Neural progenitor cell (in vitro differentiated cells): Measurements from ENCODE around the gene CHRD.

Experiments
- EZH2 ChIP-seq: fragments of 200-600 bp; sonication (generic); IDR thresholded peaks from 2 replicates; pipeline ENCODE4 v1.6.1; 2017; ENCODE audit warnings: antibody characterized with exemption, mild to moderate bottlenecking, moderate library complexity
- TF ChIP-seq, protein P1 (sequence below): fragments of 200-600 bp; sonication (generic); IDR thresholded peaks from 2 replicates; pipeline ENCODE4 v1.5.1; 2017; ENCODE audit warnings: antibody characterized with exemption, mild to moderate bottlenecking

DNA sequence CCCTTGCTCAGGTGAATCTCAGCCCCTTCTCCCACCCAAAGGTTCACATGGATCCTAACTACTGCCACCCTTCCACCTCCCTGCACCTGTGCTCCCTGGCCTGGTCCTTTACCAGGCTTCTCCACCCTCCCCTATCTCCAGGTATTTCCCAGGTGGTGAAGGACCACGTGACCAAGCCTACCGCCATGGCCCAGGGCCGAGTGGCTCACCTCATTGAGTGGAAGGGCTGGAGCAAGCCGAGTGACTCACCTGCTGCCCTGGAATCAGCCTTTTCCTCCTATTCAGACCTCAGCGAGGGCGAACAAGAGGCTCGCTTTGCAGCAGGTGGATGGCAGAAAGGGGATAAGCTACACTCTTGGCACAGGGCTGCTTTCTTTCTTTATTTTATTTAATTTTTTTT lies 37.9 kb upstream of the CHRD start:
- TF ChIP-seq, protein P1, sequence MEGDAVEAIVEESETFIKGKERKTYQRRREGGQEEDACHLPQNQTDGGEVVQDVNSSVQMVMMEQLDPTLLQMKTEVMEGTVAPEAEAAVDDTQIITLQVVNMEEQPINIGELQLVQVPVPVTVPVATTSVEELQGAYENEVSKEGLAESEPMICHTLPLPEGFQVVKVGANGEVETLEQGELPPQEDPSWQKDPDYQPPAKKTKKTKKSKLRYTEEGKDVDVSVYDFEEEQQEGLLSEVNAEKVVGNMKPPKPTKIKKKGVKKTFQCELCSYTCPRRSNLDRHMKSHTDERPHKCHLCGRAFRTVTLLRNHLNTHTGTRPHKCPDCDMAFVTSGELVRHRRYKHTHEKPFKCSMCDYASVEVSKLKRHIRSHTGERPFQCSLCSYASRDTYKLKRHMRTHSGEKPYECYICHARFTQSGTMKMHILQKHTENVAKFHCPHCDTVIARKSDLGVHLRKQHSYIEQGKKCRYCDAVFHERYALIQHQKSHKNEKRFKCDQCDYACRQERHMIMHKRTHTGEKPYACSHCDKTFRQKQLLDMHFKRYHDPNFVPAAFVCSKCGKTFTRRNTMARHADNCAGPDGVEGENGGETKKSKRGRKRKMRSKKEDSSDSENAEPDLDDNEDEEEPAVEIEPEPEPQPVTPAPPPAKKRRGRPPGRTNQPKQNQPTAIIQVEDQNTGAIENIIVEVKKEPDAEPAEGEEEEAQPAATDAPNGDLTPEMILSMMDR: no peak
- no peak for TF ChIP-seq EZH2
